ENCODE measurements around the gene POLR3K.

Gene POLR3K

GRCh38 chr16:50769-51591 lies 2.4 kb downstream of the POLR3K start:
- Histone ChIP-seq H3K4me3 (ENCODE audit: low read depth, low read length) (no peak overlapping the region), H3K27ac (ENCODE audit: extremely low read depth, low read depth, low read length) (no peak overlapping the region), H3K4me1 (ENCODE audit: control insufficient read depth, insufficient read depth, low read length) (no peaks in the 10 kb centered on the region), H3K9me3 (ENCODE audit: control insufficient read depth, insufficient read depth, low read depth, low read length) (no peaks in the 10 kb centered on the region), H3K36me3 (ENCODE audit: control insufficient read depth in 2 of 2, insufficient read depth in 1 of 2, low read length in 2 of 2) (peaks cover 26 to 54% of the 10 kb centered on the region in 2 experiments)
- POLR2A ChIA-PET, result no interaction called here
- CTCF ChIA-PET, result no interaction called here
- no peak for TF ChIP-seq ZNF155 (tag by site-specific recombination; IDR thresholded peaks at IDR 0.05)
- peak; percentile 92 for TF ChIP-seq ATF2 (tag by site-specific recombination; IDR thresholded peaks at IDR 0.05; ENCODE audit: low read depth)
- peak; percentile 1; the same call in 1 of the 2 replicates for TF ChIP-seq ZNF341 (tag by site-specific recombination; IDR thresholded peaks at IDR 0.05; ENCODE audit: low read depth)
- 0 out of 2 replicates have a peak, but pooled peaks have one; percentile 20 for TF ChIP-seq ZNF211 (tag by site-specific recombination; IDR thresholded peaks at IDR 0.05; ENCODE audit: low read depth)
- TF ChIP-seq ZNF529 (tag by site-specific recombination; IDR thresholded peaks at IDR 0.05; ENCODE audit: insufficient replicate concordance), result peak; percentile 6
- TF ChIP-seq ZSCAN5A (tag by site-specific recombination; IDR thresholded peaks at IDR 0.05), result no peak
- TF ChIP-seq PRDM10 (tag by site-specific recombination; IDR thresholded peaks at IDR 0.05), result 0 out of 2 replicates have a peak, but pooled peaks have one; percentile 10
- no peak for TF ChIP-seq ZNF174 (tag by site-specific recombination; IDR thresholded peaks at IDR 0.05)
- TF ChIP-seq MEIS1 (CRISPR knock-in tag; IDR thresholded peaks at IDR 0.05; ENCODE audit: borderline replicate concordance), result no peak
- no peak for TF ChIP-seq ZNF658 (tag by site-specific recombination; IDR thresholded peaks at IDR 0.05)
- no peak for TF ChIP-seq REST (tag by site-specific recombination; IDR thresholded peaks at IDR 0.05)
- TF ChIP-seq ZNF610 (tag by site-specific recombination; IDR thresholded peaks at IDR 0.05; ENCODE audit: borderline replicate concordance), result peak; percentile 87; the same call in 1 of the 2 replicates
- no peak for TF ChIP-seq GLIS2 (tag by site-specific recombination; IDR thresholded peaks at IDR 0.05)
- no peak for TF ChIP-seq ZNF664 (tag by site-specific recombination; IDR thresholded peaks at IDR 0.05)
- 0 out of 2 replicates have a peak, but pooled peaks have one; percentile 16 for TF ChIP-seq IKZF3 (tag by site-specific recombination; IDR thresholded peaks at IDR 0.05)
- 0 out of 2 replicates have a peak, but pooled peaks have one; percentile 15 for TF ChIP-seq OSR2 (tag by site-specific recombination; IDR thresholded peaks at IDR 0.05)
- no peak for TF ChIP-seq ZNF24 (tag by site-specific recombination; IDR thresholded peaks at IDR 0.05)
- TF ChIP-seq GLIS1 (tag by site-specific recombination; IDR thresholded peaks at IDR 0.05), result peak; percentile 95
- peak; percentile 96 for TF ChIP-seq ZIC2 (tag by site-specific recombination; IDR thresholded peaks at IDR 0.05)
- no peak for TF ChIP-seq ZNF544 (tag by site-specific recombination; IDR thresholded peaks at IDR 0.05)
- peak; percentile 51; the same call in 1 of the 2 replicates for TF ChIP-seq SCRT1 (tag by site-specific recombination; IDR thresholded peaks at IDR 0.05; ENCODE audit: borderline replicate concordance)
- TF ChIP-seq HIC1 (tag by site-specific recombination; IDR thresholded peaks at IDR 0.05), result peak; percentile 21
- TF ChIP-seq ZBTB8A (tag by site-specific recombination; IDR thresholded peaks at IDR 0.05), result 0 out of 2 replicates have a peak, but pooled peaks have one; percentile 15
- peak; percentile 69; the same call in 1 of the 2 replicates for TF ChIP-seq ZBTB21 (tag by site-specific recombination; IDR thresholded peaks at IDR 0.05)

All from HEK293 (cell line).